ENCODE measurements around the gene ARRDC2. TPM values are rescaled to one million over a fixed set of nuclear protein-coding genes. Genes with fewer than 3 reads are reported as not detected.

ARRDC2 gene
- total RNA-seq, 1 experiment from 2014 or later = 9.2 TPM

- TF ChIP-seq, protein P1, sequence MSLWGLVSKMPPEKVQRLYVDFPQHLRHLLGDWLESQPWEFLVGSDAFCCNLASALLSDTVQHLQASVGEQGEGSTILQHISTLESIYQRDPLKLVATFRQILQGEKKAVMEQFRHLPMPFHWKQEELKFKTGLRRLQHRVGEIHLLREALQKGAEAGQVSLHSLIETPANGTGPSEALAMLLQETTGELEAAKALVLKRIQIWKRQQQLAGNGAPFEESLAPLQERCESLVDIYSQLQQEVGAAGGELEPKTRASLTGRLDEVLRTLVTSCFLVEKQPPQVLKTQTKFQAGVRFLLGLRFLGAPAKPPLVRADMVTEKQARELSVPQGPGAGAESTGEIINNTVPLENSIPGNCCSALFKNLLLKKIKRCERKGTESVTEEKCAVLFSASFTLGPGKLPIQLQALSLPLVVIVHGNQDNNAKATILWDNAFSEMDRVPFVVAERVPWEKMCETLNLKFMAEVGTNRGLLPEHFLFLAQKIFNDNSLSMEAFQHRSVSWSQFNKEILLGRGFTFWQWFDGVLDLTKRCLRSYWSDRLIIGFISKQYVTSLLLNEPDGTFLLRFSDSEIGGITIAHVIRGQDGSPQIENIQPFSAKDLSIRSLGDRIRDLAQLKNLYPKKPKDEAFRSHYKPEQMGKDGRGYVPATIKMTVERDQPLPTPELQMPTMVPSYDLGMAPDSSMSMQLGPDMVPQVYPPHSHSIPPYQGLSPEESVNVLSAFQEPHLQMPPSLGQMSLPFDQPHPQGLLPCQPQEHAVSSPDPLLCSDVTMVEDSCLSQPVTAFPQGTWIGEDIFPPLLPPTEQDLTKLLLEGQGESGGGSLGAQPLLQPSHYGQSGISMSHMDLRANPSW (CRISPR knock-in tag; conservative IDR thresholded peaks at IDR 0.05; ENCODE audit: low read depth) = no peak
- no peak for TF ChIP-seq NR1H2 (CRISPR knock-in tag; IDR thresholded peaks at IDR 0.05)
Observed at GRCh38 chr19:17998827-17999150, 9.2 kb upstream of the ARRDC2 start (continued).

- ChIA-PET CTCF (interaction anchor here (0.6 to 4.3 kb wide), 7 partner anchors 52 to 275 kb away, joined by 3 to 38 read pairs (median 5); partner anchors contain the start of gene RPL18A), POLR2A (interaction anchor here (0.6 to 1.2 kb wide), 2 partner anchors 48 to 67 kb away, joined by 3 to 5 read pairs; partner anchors contain the start of gene CCDC124)
- peaks cover 49% of the 10 kb centered on the region for H3K27me3 Mint-ChIP-seq (ENCODE audit: low read depth)
- DNase-seq (ENCODE audit: low spot score) (no peak), ATAC-seq (no peak)
- H3K9me3 Mint-ChIP-seq = no peaks in the 10 kb centered on the region
- no peak overlapping the region for H3K27ac Mint-ChIP-seq
- TF ChIP-seq JAZF1 (CRISPR knock-in tag; IDR thresholded peaks at IDR 0.05) = no peak
- TF ChIP-seq ESRRA (CRISPR knock-in tag; IDR thresholded peaks at IDR 0.05; ENCODE audit: borderline replicate concordance) = no peak
- no peak for TF ChIP-seq GTF2I (CRISPR knock-in tag; conservative IDR thresholded peaks at IDR 0.05)
- TF ChIP-seq ZNF263 (CRISPR knock-in tag; IDR thresholded peaks at IDR 0.05; ENCODE audit: low read depth) = no peak
- TF ChIP-seq CREB1 (CRISPR knock-in tag; IDR thresholded peaks at IDR 0.05) = no peak
- TF ChIP-seq PRDM15 (CRISPR knock-in tag; IDR thresholded peaks at IDR 0.05) = no peak
- TF ChIP-seq ZNF317 (CRISPR knock-in tag; IDR thresholded peaks at IDR 0.05; ENCODE audit: borderline replicate concordance, low read depth) = no peak
- no peak for TF ChIP-seq NR1H2 (CRISPR knock-in tag; IDR thresholded peaks at IDR 0.05)
- H3K4me1 Mint-ChIP-seq = peaks cover 6% of the 10 kb centered on the region
- no peaks in the 10 kb centered on the region for H3K36me3 Mint-ChIP-seq
- H3K4me3 Mint-ChIP-seq = peak overlapping the region; percentile 71
Observed at GRCh38 chr19:17999684-18000479, 8.1 kb upstream of the ARRDC2 start.

DNA sequence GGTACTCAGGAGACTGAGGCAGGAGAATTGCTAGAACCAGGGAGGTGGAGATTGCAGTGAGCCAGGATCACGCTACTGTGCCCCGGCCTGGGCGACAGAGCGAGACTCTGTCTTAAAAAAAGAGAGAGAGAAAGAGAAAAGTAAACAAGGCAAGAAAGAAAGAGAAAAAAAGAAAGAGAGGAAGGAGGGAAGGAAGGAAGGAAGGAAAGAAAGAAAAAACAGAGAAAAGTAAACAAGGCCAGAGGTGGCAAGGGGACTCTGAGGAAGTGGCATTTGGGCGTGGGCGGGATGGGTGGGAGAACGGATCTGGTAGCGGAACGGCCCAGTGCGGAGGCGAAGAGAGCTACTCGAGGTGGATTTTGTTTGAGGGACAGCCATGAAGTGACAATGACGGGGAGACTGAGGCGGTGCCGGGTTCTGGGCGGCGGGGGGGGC, 7.5 kb upstream of the ARRDC2 start:
- ATAC-seq = no peak
- H3K27me3 Mint-ChIP-seq (ENCODE audit: low read depth) = peaks cover 49% of the 10 kb centered on the region
- H3K27ac Mint-ChIP-seq = no peak overlapping the region; the same call in 1 of the 2 replicates
- CTCF ChIA-PET = interaction anchor here (0.6 to 2.3 kb wide), 8 partner anchors 52 to 275 kb away, joined by 3 to 11 read pairs (median 5); partner anchors contain the start of genes CCDC124 and RPL18A
- H3K4me3 Mint-ChIP-seq = peak overlapping the region; percentile 71
- TF ChIP-seq ZMAT4 (CRISPR knock-in tag; IDR thresholded peaks at IDR 0.05) (no peak), ZNF512 (CRISPR knock-in tag; IDR thresholded peaks at IDR 0.05; ENCODE audit: borderline replicate concordance) (peak; percentile 82; the same call in 1 of the 2 replicates), ZNF121 (CRISPR knock-in tag; IDR thresholded peaks at IDR 0.05) (peak; percentile 65)
- no peaks in the 10 kb centered on the region for H3K36me3 Mint-ChIP-seq
- H3K9me3 Mint-ChIP-seq = no peaks in the 10 kb centered on the region
- H3K4me1 Mint-ChIP-seq = peaks cover 6% of the 10 kb centered on the region
- DNase-seq (ENCODE audit: low spot score) = no peak
- POLR2A ChIA-PET = interaction anchor here (1.2 kb wide), 1 partner anchor 68 kb away, joined by 3 read pairs; the partner anchor contains the start of gene CCDC124

All from WTC11 (cell line).